Measurements from ENCODE around the gene PKHD1.
"Not testable (repeated sequence)": the region's sequence is repeated elsewhere in the genome, so short reads cannot be mapped to it uniquely, and the experiment has no call there.

PKHD1 gene

GRCh38 chr6:51928320-51928719 lies 159.1 kb downstream of the PKHD1 start:
- Histone ChIP-seq H3K27ac (replicated peaks) (no peak overlapping the region), H3K27me3 (ENCODE audit: insufficient read depth, poor library complexity, severe bottlenecking) (no peaks in the 10 kb centered on the region), H3K4me3 (replicated peaks; ENCODE audit: insufficient read depth, low read length) (no peak overlapping the region)
- DNase-seq (ENCODE audit: low read depth in 1 of 2, low spot score in 1 of 2) = no peak
- no peak for TF ChIP-seq POLR2AphosphoS5 (IDR thresholded peaks at IDR 0.05; ENCODE audit: low read depth)
- no peak for TF ChIP-seq CTCF (IDR thresholded peaks at IDR 0.05; ENCODE audit: insufficient read depth, low read length)
- no peak for TF ChIP-seq REST (IDR thresholded peaks at IDR 0.05; ENCODE audit: insufficient replicate concordance, low read depth)
- TF ChIP-seq GABPA (IDR thresholded peaks at IDR 0.05; ENCODE audit: low read depth) = no peak
- TF ChIP-seq SPI1 (IDR thresholded peaks at IDR 0.05; ENCODE audit: borderline replicate concordance, low read depth) = no peak

GRCh38 chr6:51927450-51927849 lies 160.0 kb downstream of the PKHD1 start:
- Histone ChIP-seq H3K27ac (replicated peaks) (no peak overlapping the region), H3K27me3 (ENCODE audit: insufficient read depth, poor library complexity, severe bottlenecking) (no peaks in the 10 kb centered on the region), H3K4me3 (replicated peaks; ENCODE audit: insufficient read depth, low read length) (no peak overlapping the region)
- DNase-seq (ENCODE audit: low read depth in 1 of 2, low spot score in 1 of 2) = no peak
- TF ChIP-seq REST (IDR thresholded peaks at IDR 0.05; ENCODE audit: insufficient replicate concordance, low read depth) (no peak), GABPA (IDR thresholded peaks at IDR 0.05; ENCODE audit: low read depth) (no peak), CTCF (IDR thresholded peaks at IDR 0.05; ENCODE audit: insufficient read depth, low read length) (no peak), SPI1 (IDR thresholded peaks at IDR 0.05; ENCODE audit: borderline replicate concordance, low read depth) (no peak), POLR2AphosphoS5 (IDR thresholded peaks at IDR 0.05; ENCODE audit: low read depth) (no peak)

- Histone ChIP-seq H3K27ac (replicated peaks) (no peak overlapping the region), H3K4me3 (replicated peaks; ENCODE audit: insufficient read depth, low read length) (no peak overlapping the region), H3K27me3 (ENCODE audit: insufficient read depth, poor library complexity, severe bottlenecking) (no peaks in the 10 kb centered on the region)
- TF ChIP-seq POLR2AphosphoS5 (IDR thresholded peaks at IDR 0.05; ENCODE audit: low read depth) (no peak), CTCF (IDR thresholded peaks at IDR 0.05; ENCODE audit: insufficient read depth, low read length) (no peak), REST (IDR thresholded peaks at IDR 0.05; ENCODE audit: insufficient replicate concordance, low read depth) (no peak), GABPA (IDR thresholded peaks at IDR 0.05; ENCODE audit: low read depth) (no peak), SPI1 (IDR thresholded peaks at IDR 0.05; ENCODE audit: borderline replicate concordance, low read depth) (no peak)
- DNase-seq (ENCODE audit: low read depth in 1 of 2, low spot score in 1 of 2) = no peak
Observed at GRCh38 chr6:51926125-51926524, 161.3 kb downstream of the PKHD1 start.

GRCh38 chr6:51922479-51922878 lies 164.9 kb downstream of the PKHD1 start:
- not testable (repeated sequence) for H3K4me3 ChIP-seq (replicated peaks; ENCODE audit: insufficient read depth, low read length); H3K27me3 ChIP-seq (ENCODE audit: insufficient read depth, poor library complexity, severe bottlenecking); H3K27ac ChIP-seq (replicated peaks); DNase-seq (ENCODE audit: low read depth in 1 of 2, low spot score in 1 of 2)

- H3K27me3 ChIP-seq (ENCODE audit: insufficient read depth, poor library complexity, severe bottlenecking); DNase-seq (ENCODE audit: low read depth in 1 of 2, low spot score in 1 of 2); H3K4me3 ChIP-seq (replicated peaks; ENCODE audit: insufficient read depth, low read length); H3K27ac ChIP-seq (replicated peaks): not testable (repeated sequence)
Observed at GRCh38 chr6:51918347-51918746, 169.1 kb downstream of the PKHD1 start.

Measured in HL-60 (cell line).